OCI-LY7 (cell line): Measurements from ENCODE around the gene PSMA4. TPM values are rescaled to one million over a fixed set of nuclear protein-coding genes. Genes with fewer than 3 reads are reported as not detected.

Source experiments
- BruUV-seq: library from RNA; stranded (reverse); fragments of 400-500 nt; replicated peaks from 2 replicates; lab custom pipeline; 2021; lab: Mats Ljungman, UMichigan
- CTCF ChIA-PET: fragments of 300-600 bp; sonication (Branson Sonifier 250); formaldehyde crosslinking; loops from one replicate; lab custom pipeline; 2022; ENCODE audit warnings: antibody characterized with exemption; ENCODE audit not compliant: unreplicated experiment; lab: Charles Lee
- POLR2A ChIA-PET: fragments of 300-600 bp; sonication (Branson Sonifier 250); formaldehyde crosslinking; loops from one replicate; lab custom pipeline; 2022; ENCODE audit warnings: antibody characterized with exemption; lab: Charles Lee
- DNase-seq: peaks from one replicate; pipeline ENCODE4 v3.0.0-alpha.2; 2015; ENCODE audit warnings: low spot score
- H2AFZ ChIP-seq: fragments of 200-600 bp; sonication (generic), shearing (Covaris generic); 2 replicates; pipeline ENCODE4 v1.6.1; 2014; ENCODE audit warnings: mild to moderate bottlenecking, antibody characterized with exemption, low read length, moderate library complexity
- H3K27ac ChIP-seq: fragments of 200-600 bp; sonication (generic); 2 replicates; pipeline ENCODE4 v1.5.1; 2014; ENCODE audit warnings: mixed run types, low read depth, mild to moderate bottlenecking, moderate library complexity, low read length, inconsistent platforms; ENCODE audit not compliant: poor library complexity, severe bottlenecking
- H3K36me3 ChIP-seq: fragments of 200-600 bp; sonication (generic); 2 replicates; pipeline ENCODE4 v1.6.1; 2014; ENCODE audit warnings: mild to moderate bottlenecking, antibody characterized with exemption, low read length, moderate library complexity, mixed read lengths; ENCODE audit not compliant: insufficient read depth
- H3K4me1 ChIP-seq: fragments of 200-600 bp; sonication (generic); 2 replicates; pipeline ENCODE4 v1.5.1; 2014; ENCODE audit warnings: mild to moderate bottlenecking, low read length; ENCODE audit not compliant: insufficient read depth, poor library complexity, severe bottlenecking
- H3K4me2 ChIP-seq: fragments of 200-600 bp; sonication (generic); 2 replicates; pipeline ENCODE4 v1.6.1; 2014; ENCODE audit warnings: mild to moderate bottlenecking, low read length
- H3K4me3 ChIP-seq: fragments of 200-600 bp; sonication (generic); 2 replicates; pipeline ENCODE4 v1.5.1; 2014; ENCODE audit warnings: mild to moderate bottlenecking, low read depth, low read length; ENCODE audit not compliant: poor library complexity, severe bottlenecking
- H3K79me2 ChIP-seq: fragments of 200-600 bp; sonication (generic); 2 replicates; pipeline ENCODE4 v1.6.1; 2016; ENCODE audit warnings: low read depth, mild to moderate bottlenecking, low read length, moderate library complexity, mixed read lengths; ENCODE audit not compliant: insufficient read depth
- H3K9me2 ChIP-seq: fragments of 200-600 bp; sonication (generic); 2 replicates; pipeline ENCODE4 v1.6.1; 2016; ENCODE audit warnings: mild to moderate bottlenecking, low read length, mixed read lengths; ENCODE audit not compliant: insufficient read depth
- H3K9me3 ChIP-seq: fragments of 200-600 bp; sonication (generic); 2 replicates; pipeline ENCODE4 v1.6.1; 2014; ENCODE audit warnings: mild to moderate bottlenecking, mixed run types, low read length, mixed read lengths
- H4K20me1 ChIP-seq: fragments of 200-600 bp; sonication (generic); 2 replicates; pipeline ENCODE4 v1.6.1; 2014; ENCODE audit warnings: mild to moderate bottlenecking, antibody characterized with exemption, low read length, moderate library complexity, mixed read lengths; ENCODE audit not compliant: insufficient read depth
- CTCF ChIP-seq: fragments of 200-600 bp; sonication (generic); conservative IDR thresholded peaks from 2 replicates; pipeline ENCODE4 v1.5.1; 2014; ENCODE audit warnings: mild to moderate bottlenecking, antibody characterized with exemption, low read length, moderate library complexity, mixed read lengths
- EZH2phosphoT487 ChIP-seq: fragments of 200-600 bp; sonication (generic); IDR thresholded peaks from 2 replicates; pipeline ENCODE4 v1.6.1; 2018; ENCODE audit warnings: low read depth, borderline replicate concordance, mild to moderate bottlenecking, mixed run types, antibody characterized with exemption, low read length, moderate library complexity, mixed read lengths
- intact Hi-C: fragments of 100-400 bp; cut with micrococcal nuclease; formaldehyde crosslinking; loops from one replicate; pipeline ENCODE4 v1.10.0; 2022; ENCODE audit not compliant: unreplicated experiment
- total RNA-seq, 2 experiments: library from RNA; depleted of rRNA in 1 of 2; stranded (reverse); fragments of >200 nt in 1 of 2; shearing (Covaris generic) in 1 of 2; gene quantifications; 2 replicates each; pipeline ENCODE4 v1.2.3, GENCODE V29; 2014 to 2022

Gene PSMA4
- total RNA-seq, 2 experiments from 2014 or later = 186 to 254 TPM

- Histone ChIP-seq H3K4me2 (no peak overlapping the region), H3K9me2 (no peaks in the 10 kb centered on the region), H3K27ac (no peak overlapping the region), H3K79me2 (no peaks in the 10 kb centered on the region; the same call in 1 of the 2 replicates), H4K20me1 (no peaks in the 10 kb centered on the region), H3K36me3 (no peaks in the 10 kb centered on the region), H3K4me1 (peaks cover 7% of the 10 kb centered on the region), H3K9me3 (no peaks in the 10 kb centered on the region), H2AFZ (no peak overlapping the region), H3K4me3 (no peak overlapping the region)
- BruUV-seq = no TSS peak
- DNase-seq = no peak
- intact Hi-C loops = no loop called here
- CTCF ChIA-PET = no interaction called here
- no peak for TF ChIP-seq CTCF
- TF ChIP-seq EZH2phosphoT487 = no peak
- POLR2A ChIA-PET = interaction anchor here (0.6 kb wide), 1 partner anchor 10 kb away, joined by 3 read pairs; no protein-coding TSS in a partner anchor
Measured at GRCh38 chr15:78571382-78571781, 31.1 kb downstream of the PSMA4 start.

- no peak for DNase-seq
- Histone ChIP-seq H3K4me2 (no peak overlapping the region), H3K9me2 (no peaks in the 10 kb centered on the region), H4K20me1 (no peaks in the 10 kb centered on the region), H2AFZ (no peak overlapping the region), H3K4me3 (no peak overlapping the region), H3K79me2 (no peaks in the 10 kb centered on the region; the same call in 1 of the 2 replicates), H3K36me3 (no peaks in the 10 kb centered on the region), H3K27ac (no peak overlapping the region), H3K4me1 (peaks cover 5% of the 10 kb centered on the region), H3K9me3 (no peaks in the 10 kb centered on the region)
- TF ChIP-seq EZH2phosphoT487 = no peak
- no peak for TF ChIP-seq CTCF
- ChIA-PET CTCF (no interaction called here), POLR2A (no interaction called here)
- no TSS peak for BruUV-seq
- intact Hi-C loops = no loop called here
Measured at GRCh38 chr15:78573416-78573815, 33.2 kb downstream of the PSMA4 start.

- intact Hi-C loops = no loop called here
- no peak overlapping the region for H3K4me3 ChIP-seq
- no peak overlapping the region for H3K4me2 ChIP-seq
- H3K9me3 ChIP-seq = no peaks in the 10 kb centered on the region
- no peaks in the 10 kb centered on the region for H3K36me3 ChIP-seq
- no TSS peak for BruUV-seq
- POLR2A ChIA-PET = interaction anchor here (1.4 kb wide), 1 partner anchor 35 kb away, joined by 4 read pairs; the partner anchor contains the start of gene PSMA4
- no peaks in the 10 kb centered on the region for H3K79me2 ChIP-seq
- peaks cover 5% of the 10 kb centered on the region for H3K4me1 ChIP-seq
- no peak for TF ChIP-seq CTCF
- no peak for TF ChIP-seq EZH2phosphoT487
- H4K20me1 ChIP-seq = no peaks in the 10 kb centered on the region
- no peaks in the 10 kb centered on the region for H3K9me2 ChIP-seq
- CTCF ChIA-PET = no interaction called here
- no peak overlapping the region for H2AFZ ChIP-seq
- H3K27ac ChIP-seq = no peak overlapping the region
- no peak for DNase-seq
Measured at GRCh38 chr15:78574944-78575343, 34.7 kb downstream of the PSMA4 start.
